Muscle of back (tissue), 11 donors: ENCODE data around the gene SUPT16H. TPM values are rescaled to one million over a fixed set of nuclear protein-coding genes. Genes with fewer than 3 reads are reported as not detected.

Experiments
- DNase-seq, 3 donors: peaks; one replicate each; pipeline versions ENCODE4 v3.0.0 to v3.0.0-alpha.2; 2013
- polyA plus RNA-seq, 10 donors: library from polyadenylated mRNA; unstranded; fragments of 120-200 nt; gene quantifications; one replicate each; pipeline ENCODE4 v1.2.1, GENCODE V29; 2013; ENCODE audit not compliant: insufficient read length in 10 of 10

Gene SUPT16H
- polyA plus RNA-seq, 10 donors = 67.6 to 95.5 (median 73.5) TPM

- no peak for DNase-seq
These were observed 81.6 kb downstream of the SUPT16H start for GRCh38 chr14:21302013-21302835.

Other genes with a start within 250 kb of the SUPT16H start
- under 1 TPM in 5 of 10 donors, not detected in 5; 0.01 to 0.05 (median 0.03) TPM for gene OR5AU1, start 228.0 kb downstream of the SUPT16H start, polyA plus RNA-seq
- 100 to 1,000 TPM; 396 to 532 (median 442) TPM for gene HNRNPC, start 114.6 kb downstream of the SUPT16H start, polyA plus RNA-seq
- 1 to 10 TPM in 1 of 10 donors, under 1 TPM in 9; 0.20 to 1.1 (median 0.49) TPM for gene RPGRIP1, start 103.9 kb downstream of the SUPT16H start, polyA plus RNA-seq
- gene CHD8, start 72.1 kb upstream of the SUPT16H start, polyA plus RNA-seq = 10 to 100 TPM; 34.8 to 47.0 (median 39.2) TPM
- gene RAB2B, start 92.9 kb upstream of the SUPT16H start, polyA plus RNA-seq = 10 to 100 TPM; 19.0 to 29.2 (median 21.8) TPM
- 10 to 100 TPM; 34.8 to 46.7 (median 43.6) TPM for gene TOX4, start 93.2 kb upstream of the SUPT16H start, polyA plus RNA-seq
- 10 to 100 TPM; 34.4 to 70.4 (median 44.6) TPM for gene METTL3, start 127.3 kb upstream of the SUPT16H start, polyA plus RNA-seq
- gene SALL2, start 142.3 kb upstream of the SUPT16H start, polyA plus RNA-seq = 10 to 100 TPM; 10.7 to 16.6 (median 14.7) TPM
- not detected for gene OR10G3, start 196.1 kb upstream of the SUPT16H start, polyA plus RNA-seq